Measurements from ENCODE around the gene CNRIP1.

DNA sequence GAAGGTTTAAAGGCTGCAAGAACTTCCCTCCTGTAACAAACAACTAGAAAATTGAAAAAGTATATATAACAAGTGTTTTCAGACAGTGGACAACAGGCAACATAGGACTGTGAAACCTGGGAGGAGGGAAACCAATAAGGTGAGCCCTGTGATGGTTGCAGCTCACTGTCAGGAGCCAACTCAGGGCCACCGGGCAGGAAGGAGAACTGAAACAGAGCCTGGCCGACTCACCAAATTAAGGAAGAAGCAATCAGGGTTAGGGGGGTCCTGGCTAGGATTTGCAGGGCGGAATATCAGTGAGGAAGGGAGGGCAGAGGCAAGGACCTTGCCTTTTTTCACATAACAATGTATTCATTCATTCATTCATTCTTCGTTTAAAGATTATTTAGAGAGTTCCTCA, 21.8 kb upstream of the CNRIP1 start:
- TF ChIP-seq, protein P1, sequence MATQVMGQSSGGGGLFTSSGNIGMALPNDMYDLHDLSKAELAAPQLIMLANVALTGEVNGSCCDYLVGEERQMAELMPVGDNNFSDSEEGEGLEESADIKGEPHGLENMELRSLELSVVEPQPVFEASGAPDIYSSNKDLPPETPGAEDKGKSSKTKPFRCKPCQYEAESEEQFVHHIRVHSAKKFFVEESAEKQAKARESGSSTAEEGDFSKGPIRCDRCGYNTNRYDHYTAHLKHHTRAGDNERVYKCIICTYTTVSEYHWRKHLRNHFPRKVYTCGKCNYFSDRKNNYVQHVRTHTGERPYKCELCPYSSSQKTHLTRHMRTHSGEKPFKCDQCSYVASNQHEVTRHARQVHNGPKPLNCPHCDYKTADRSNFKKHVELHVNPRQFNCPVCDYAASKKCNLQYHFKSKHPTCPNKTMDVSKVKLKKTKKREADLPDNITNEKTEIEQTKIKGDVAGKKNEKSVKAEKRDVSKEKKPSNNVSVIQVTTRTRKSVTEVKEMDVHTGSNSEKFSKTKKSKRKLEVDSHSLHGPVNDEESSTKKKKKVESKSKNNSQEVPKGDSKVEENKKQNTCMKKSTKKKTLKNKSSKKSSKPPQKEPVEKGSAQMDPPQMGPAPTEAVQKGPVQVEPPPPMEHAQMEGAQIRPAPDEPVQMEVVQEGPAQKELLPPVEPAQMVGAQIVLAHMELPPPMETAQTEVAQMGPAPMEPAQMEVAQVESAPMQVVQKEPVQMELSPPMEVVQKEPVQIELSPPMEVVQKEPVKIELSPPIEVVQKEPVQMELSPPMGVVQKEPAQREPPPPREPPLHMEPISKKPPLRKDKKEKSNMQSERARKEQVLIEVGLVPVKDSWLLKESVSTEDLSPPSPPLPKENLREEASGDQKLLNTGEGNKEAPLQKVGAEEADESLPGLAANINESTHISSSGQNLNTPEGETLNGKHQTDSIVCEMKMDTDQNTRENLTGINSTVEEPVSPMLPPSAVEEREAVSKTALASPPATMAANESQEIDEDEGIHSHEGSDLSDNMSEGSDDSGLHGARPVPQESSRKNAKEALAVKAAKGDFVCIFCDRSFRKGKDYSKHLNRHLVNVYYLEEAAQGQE (IDR thresholded peaks at IDR 0.05; ENCODE audit: low read depth), result no peak
- TF ChIP-seq POLR2A (IDR thresholded peaks at IDR 0.05; ENCODE audit: borderline replicate concordance, extremely low read depth, insufficient read depth, insufficient read length), result no peak
- TF ChIP-seq, protein P2, sequence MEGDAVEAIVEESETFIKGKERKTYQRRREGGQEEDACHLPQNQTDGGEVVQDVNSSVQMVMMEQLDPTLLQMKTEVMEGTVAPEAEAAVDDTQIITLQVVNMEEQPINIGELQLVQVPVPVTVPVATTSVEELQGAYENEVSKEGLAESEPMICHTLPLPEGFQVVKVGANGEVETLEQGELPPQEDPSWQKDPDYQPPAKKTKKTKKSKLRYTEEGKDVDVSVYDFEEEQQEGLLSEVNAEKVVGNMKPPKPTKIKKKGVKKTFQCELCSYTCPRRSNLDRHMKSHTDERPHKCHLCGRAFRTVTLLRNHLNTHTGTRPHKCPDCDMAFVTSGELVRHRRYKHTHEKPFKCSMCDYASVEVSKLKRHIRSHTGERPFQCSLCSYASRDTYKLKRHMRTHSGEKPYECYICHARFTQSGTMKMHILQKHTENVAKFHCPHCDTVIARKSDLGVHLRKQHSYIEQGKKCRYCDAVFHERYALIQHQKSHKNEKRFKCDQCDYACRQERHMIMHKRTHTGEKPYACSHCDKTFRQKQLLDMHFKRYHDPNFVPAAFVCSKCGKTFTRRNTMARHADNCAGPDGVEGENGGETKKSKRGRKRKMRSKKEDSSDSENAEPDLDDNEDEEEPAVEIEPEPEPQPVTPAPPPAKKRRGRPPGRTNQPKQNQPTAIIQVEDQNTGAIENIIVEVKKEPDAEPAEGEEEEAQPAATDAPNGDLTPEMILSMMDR (IDR thresholded peaks at IDR 0.05 in 2 of 3, conservative IDR thresholded peaks at IDR 0.05 in 1 of 3; ENCODE audit: borderline replicate concordance in 1 of 3, insufficient read depth in 1 of 3, low read depth in 2 of 3, low read length in 2 of 3), result no peak
